Brain pericyte (primary cell): ENCODE results near the gene ARMC12.
"Not testable (repeated sequence)": the region's sequence is repeated elsewhere in the genome, so short reads cannot be mapped to it uniquely, and the experiment has no call there.

Experiments used
- DNase-seq: peaks from one replicate; pipeline ENCODE4 v3.0.0-alpha.2; 2012; ENCODE audit warnings: low read depth, low spot score

ARMC12 gene, protein sequence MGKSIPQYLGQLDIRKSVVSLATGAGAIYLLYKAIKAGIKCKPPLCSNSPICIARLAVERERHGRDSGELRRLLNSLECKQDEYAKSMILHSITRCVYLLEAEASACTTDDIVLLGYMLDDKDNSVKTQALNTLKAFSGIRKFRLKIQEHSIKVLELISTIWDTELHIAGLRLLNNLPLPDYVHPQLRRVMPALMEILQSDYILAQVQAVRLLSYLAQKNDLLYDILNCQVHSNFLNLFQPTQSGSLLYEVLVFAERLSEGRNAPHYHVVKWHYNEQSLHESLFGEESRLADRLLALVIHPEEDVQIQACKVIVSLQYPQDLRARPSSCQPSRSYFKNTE

DNA sequence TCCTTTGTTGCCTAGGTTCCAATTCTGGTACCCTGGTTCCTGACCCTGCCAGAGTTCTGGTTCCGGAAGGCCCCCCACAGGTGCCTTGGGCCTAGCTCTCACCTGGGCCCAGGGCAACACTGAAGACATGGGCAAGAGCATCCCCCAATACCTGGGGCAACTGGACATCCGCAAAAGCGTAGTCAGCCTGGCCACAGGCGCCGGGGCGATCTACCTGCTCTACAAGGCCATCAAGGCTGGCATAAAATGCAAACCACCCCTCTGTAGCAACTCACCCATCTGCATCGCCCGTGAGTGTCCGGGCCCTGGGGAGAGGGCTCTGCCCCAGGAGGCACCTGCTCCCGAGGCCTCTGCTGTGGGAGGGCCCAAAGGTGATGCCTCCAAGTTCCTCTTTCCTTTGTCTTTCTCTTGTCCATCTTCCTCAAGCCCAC lies at the start of gene ARMC12:
Gene ARMC12 (plus strand): TSS at position 51 of the 431 bp plus-strand sequence. CDS start 77 bp downstream, at position 128.
- DNase-seq, result no peak

- DNase-seq, result no peak
Measured at GRCh38 chr6:35687658-35688604, 48.9 kb upstream of the ARMC12 start.

DNA sequence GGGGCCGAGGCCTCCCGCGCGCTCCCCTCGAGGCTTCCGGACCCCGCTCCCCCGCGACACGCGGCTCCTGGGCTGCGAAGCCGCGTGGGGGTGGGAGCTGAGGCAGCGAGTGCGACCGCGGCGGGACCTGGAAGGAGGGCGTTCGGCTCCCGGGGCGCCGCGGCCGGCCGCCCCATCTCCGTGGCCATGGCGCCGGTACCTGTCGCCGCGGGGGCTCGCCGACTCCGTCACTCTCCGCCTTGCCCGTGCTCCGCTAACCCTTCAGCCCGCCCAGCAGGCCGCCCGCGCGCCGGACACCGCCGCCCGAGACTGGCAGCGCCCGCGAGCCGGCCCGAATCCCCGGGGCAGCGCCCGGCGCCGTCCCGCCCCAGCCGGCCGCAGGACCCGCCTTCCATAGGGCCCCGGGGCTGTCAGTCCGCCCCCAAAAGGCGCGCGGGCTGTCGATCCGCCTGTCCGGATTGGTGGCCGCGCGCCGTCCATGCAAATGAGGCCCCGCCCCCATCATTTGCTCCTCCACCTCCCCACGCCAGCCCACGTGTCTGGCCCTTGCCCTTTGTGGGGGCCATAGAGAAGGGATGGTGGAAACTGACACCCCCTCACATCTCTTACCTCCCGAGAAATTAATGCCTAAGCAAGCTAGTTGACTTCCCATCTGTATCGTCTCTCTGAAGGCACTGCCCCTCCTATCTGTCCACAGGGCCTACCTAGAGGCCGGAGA lies 48.1 kb upstream of the ARMC12 start, which contains the start of gene FKBP5:
Gene FKBP5 (minus strand): TSS at position 311 of the 718 bp plus-strand sequence. CDS start 46,091 bp downstream, outside the sequence.
- peak; percentile 53 for DNase-seq

DNA sequence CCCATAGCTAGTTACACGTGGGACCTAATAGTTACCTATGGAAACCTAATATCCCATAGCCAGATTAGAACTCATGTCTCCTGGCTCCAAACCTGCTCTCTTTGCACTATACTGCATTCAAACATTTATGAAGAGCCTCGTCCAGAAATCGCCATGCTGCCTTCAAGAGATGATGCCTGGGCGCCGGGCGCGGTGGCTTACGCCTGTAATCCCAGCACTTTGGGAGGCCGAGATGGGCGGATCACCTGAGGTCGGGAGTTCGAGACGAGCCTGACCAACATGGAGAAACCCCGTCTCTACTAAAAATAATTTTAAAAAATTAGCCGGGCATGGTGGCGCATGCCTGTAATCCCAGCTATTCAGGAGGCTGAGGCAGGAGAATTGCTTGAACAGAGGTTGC lies 46.8 kb upstream of the ARMC12 start:
- not testable (repeated sequence) for DNase-seq

DNA sequence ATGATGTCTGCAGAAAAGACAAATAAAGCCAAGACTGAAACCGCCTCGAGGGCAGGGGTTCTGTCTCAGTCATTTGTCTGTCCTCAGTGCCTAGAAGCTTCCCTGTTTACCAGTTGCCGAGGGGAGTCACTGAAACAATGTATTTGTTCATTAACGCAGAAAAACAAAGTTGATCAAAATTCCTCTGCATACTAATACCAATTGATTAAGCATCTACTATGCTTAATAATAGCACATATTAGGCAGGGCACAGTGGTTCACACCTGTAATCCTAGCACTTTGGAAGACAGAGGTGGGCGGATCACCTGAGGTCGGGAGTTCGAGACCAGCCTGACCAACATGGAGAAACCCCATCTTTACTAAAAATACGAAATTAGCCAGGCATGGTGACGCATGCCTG lies 46.3 kb upstream of the ARMC12 start:
- DNase-seq, result no peak

DNA sequence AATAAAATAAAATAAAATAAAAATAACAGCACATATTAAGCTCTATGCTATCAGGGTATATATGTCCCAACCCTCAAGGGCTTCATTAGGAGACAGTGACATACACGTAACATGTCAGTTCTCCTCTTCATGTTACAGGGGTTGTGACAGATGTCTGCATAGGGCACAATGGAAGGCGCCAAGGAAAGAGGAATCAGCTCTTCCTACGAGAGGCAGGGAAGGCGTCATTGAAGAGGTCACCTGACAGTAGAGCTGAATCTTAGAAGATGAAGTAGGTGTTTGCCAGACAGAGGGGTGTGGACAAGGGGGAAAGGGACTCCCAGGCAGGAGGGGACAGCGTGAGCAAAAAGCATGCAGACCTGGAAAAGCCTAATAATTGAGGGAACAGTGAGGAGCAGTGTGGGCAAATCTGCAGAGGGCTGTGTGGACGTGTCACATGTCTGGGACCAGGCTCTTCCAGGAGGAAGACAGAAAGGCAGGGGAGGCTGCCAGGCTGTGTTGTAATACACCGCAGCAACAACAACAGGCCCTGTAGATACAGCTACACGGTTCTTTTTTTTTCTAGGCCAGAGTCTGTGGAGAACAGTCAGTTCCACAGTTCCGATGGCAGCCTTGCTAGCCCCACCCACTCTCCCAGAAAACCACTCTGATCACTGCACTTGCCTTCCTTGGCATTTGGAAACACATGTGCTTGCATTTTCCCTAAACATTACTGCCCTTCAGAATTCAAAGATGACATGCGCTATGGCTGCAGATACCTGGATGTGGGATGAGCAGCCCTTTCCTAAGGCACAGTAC lies 45.6 kb upstream of the ARMC12 start:
- DNase-seq, result no peak

- no peak for DNase-seq
Measured at GRCh38 chr6:35694462-35694861, 42.4 kb upstream of the ARMC12 start.

DNA sequence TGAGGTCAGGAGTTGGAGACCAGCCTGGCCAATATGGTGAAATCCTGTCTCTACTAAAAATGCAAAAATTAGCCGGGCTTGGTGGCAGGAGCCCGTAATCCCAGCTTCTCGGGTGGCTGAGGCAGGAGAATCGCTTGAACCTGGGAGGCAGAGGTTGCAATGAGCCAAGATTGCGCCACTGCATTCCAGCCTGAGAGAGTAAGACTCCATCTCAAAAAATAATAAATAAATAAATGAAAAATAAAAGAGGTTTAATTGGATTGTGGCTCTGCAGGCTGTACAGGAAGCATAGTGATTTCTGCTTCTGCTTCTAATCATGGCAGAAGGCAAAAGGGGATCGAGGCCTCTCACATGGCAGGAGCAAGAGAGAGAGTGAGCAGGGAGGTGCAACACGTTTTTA lies 38.4 kb upstream of the ARMC12 start:
- DNase-seq, result not testable (repeated sequence)

GRCh38 chr6:35698858-35699257 lies 38.0 kb upstream of the ARMC12 start:
- DNase-seq, result no peak

DNA sequence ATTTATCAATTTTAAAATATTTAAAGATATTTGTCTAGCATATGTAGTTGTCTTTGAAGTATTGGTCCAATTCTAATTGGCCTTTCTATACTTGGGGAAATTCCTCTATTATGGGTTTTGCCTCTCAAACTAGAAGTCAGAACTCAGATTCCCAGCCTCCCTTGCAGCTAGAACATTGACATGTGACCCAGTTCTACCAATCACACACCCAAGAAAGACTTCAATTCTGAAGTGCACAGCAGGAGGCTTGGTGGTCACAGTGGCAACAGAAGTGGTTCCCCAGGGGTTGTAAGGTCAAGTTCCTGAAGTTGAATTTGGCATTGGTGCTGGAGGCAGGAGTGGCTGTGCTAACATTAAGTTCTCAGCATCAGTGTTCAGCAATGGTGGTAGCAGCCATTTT lies 33.3 kb upstream of the ARMC12 start:
- no peak for DNase-seq

DNA sequence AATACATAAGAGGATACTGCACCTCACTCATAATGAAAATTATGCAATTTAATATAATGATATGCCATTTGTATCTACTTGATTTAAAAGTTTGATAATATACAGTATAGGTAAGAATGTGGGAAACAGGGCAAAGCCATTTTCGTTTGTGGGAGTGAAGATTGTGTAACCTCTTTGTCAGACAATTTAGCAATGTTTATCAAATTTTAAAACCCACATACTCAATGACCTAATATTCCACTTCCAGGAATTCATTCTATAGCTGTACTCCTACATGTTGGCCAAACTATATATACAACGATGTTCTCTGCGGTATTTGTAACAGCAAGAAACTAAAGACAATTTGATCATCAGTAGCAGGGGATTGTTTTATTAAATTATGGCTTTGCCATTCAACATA lies 30.4 kb upstream of the ARMC12 start:
- DNase-seq, result no peak

DNA sequence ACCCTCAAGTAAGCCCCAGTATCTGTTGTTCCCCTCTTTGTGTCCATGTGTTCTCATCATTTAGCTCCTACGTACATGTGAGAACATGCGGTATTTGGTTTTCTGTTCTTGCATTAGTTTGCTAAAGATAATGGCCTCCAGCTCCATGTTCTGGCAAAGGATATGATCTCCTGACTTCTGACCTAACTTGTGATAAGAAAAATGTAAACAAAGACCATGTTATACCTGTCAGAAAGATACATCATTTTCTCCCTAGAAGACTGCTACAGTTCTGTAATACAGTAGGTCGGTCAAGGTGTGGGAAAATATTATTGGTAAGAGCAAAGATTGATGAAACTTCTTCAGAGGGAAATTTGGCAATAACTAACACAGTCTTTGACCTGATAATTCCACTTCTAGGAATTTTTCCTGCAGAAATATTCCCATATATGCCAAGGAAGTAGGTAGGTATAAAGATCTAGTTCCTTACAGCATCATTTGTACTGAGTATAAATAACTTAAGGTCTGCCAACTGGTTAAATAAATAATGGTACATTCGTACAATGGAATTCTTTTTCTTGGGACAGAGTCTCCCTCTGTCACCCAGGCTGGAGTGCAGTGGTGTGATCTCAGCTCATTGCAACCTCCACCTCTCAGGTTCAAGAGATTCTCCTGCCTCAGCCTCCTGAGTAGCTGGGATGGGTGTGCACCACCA lies 29.0 kb upstream of the ARMC12 start:
- DNase-seq, result no peak

DNA sequence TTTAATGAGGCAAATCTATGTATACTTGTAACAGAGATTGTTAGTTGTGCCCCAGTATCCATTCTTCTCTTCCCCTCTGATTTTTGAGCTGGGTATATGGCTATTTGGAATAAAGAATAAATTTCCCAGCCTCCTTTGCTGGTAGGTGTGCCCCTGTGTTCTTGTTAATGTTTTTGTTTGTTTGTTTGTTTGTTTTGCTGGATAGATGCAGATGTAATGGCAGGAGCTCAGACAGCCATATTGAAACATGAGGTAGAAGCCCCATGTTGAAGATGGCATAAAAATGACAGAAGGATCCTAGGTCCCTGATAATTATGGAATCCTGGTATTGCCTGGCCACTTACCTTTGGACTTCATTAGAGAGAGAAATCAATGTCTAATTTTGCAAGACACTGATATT lies 28.2 kb upstream of the ARMC12 start:
- DNase-seq, result no peak

DNA sequence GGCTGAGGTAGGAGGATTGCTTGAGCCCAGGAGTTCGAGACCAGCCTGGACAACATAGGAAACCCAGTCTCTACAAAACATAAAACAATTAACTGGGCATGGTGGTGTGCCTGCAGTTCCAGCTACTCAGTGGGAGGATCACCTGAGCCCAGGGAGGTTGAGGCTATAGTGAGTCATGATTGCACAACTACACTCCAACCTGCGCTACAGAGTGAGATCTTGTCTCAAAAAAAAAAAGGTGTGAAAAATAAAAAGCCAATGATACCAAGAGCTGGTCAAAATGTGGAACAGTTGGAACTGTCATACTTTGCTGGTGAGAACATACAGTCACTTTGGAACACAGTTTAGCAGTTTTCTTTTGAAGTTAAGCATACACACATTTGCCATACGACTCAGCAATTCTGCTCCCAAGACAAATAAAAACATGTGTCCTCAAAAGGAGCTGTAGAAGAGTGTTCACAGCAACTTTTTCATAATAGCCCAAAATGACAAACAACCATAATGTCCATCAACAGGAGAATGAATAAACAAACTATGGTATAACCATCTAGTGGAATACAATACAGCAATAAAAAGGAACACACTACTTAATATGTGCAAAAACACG lies 26.5 kb upstream of the ARMC12 start:
- no peak for DNase-seq

DNA sequence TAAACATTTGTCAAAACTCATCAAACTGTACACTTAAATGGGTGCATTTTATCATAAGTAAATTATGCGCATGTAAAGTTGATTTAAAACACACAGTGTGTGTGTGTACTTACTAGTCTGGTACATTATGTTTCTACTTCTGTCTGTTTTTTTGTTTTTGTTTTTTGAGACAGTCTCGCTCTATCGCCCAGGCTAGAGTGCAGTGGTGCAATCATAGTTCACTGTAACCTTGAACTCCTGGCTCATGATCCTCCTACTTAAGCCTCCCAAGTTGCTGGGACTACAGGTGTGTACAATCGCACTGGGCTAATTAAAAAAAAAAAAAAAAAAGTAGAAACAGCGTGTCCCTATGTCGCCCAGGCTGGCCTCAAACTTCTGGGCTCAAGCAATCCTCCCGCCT lies 25.1 kb upstream of the ARMC12 start:
- no peak for DNase-seq

DNA sequence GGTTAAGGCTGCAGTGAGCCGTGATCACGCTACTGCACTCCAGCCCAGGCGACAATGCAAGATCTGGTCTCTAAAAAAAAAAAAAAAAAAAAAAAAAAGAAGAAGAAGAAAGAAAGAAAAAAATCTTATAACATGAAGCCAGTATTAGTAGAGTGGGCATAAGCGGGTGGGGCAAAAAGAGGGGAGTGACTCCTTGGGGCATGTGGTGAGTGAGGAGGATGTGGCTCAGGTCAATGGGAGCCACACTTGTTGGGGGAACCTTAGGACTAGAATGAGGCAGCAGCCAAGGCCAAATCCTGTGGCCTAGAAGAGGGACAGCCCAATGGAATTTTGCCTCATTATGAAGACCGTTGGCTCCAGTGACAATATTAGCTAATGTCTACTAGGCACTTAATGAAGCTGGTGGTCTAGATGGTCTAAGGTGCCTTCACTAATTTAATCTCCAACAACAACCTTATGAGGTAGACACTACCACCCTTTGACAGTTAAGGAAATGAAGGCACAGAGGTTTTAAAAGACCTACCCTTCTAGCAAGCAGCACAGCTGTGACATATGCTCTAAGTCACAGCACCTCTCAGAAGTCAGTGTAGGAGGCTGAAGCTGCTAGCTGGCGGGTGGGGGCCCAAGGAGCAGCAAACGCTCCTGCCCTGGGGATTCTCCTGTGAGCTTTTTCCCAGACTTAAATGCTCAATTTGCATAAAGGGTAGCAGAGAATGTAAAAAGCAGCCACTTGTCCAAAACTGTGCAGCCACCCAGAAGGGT lies 23.6 kb upstream of the ARMC12 start:
- no peak for DNase-seq

DNA sequence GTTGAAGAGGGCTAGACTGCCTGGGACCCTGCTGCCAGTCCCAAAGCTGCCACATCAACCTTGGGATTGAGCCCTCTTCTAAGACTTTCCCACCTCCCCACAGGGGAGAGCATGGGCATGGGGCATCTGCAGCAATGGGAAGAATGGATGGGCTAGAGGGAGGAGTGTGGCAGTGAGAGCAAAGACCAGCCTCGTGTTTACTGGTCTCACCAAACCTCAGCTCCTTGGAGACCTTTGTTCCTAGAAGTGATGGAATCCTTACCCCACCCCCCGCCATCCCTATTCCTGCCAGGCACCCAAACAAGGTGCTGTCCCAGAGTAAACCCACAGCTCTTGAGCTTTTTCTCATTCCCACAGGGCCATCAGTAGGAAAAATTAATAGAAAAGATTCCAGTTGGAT lies 20.0 kb upstream of the ARMC12 start:
- DNase-seq, result no peak

DNA sequence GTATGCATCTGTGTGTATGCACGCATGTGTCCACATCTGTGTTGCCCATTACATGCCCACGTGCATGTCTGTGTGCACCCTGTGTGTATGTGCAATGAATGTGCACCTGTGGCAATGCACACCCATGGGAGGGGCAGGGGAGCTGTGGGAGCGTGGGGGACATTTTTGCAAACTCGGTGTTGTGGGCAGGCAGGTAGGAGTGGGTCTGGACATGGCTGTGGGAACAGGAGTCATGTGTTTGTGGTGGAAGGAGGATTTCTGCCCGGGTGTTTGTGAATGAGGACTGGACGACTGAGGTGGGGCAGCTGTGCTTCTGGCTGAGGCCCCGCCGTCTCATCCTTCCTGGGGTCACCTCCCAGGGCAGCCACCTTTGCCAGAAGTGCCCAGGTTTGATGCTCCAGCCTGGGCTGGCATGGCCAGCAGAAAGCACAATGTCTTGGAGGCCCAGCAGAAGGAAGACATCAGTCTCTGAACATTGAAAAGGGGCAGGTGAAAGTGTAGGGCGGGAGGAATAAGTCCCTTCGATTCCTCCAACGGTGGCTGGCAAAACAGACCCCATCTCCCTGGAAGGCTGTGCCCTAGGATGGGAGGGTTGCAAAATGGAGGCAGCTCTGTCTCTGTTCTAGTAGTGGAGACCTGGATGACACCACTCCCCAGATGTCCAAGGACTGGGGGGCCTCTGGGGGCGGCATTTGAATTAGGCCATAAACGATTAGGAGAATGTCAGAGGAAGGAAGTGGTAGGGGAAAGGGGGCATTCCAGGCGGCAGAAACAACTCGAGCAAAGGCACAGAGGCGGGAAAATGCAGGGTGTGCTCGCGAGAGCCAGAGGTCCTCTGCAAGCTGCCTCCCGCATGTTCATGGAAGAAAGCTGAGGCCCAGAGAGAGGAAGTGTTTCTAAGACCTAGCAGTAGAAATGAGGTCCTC lies 19.1 kb upstream of the ARMC12 start:
- no peak for DNase-seq
